K562 (cell line): ENCODE data around the gene FOXO3. TPM values are rescaled to one million over a fixed set of nuclear protein-coding genes. Genes with fewer than 3 reads are reported as not detected.
A peak's percentile ranks its signal among the peaks of the same experiment; 100 is the strongest.

ENCODE experiments used
- ATF7 ChIP-seq: fragments of 450-650 bp; IDR thresholded peaks from 2 replicates; pipeline ENCODE4 v1.7.1; 2014; ENCODE audit warnings: mild to moderate bottlenecking, moderate library complexity
- DACH1 ChIP-seq: fragments of 450-650 bp; IDR thresholded peaks from 2 replicates; pipeline ENCODE4 v1.6.1; 2018; ENCODE audit not compliant: partially characterized antibody
- E2F1 ChIP-seq: sonication (generic); formaldehyde crosslinking; IDR thresholded peaks from 2 replicates; pipeline ENCODE4 v1.8.1; 2023; ENCODE audit warnings: mild to moderate bottlenecking, missing genetic modification reagents, moderate library complexity
- FOXK2 ChIP-seq, 2 experiments: fragments of 450-650 bp; IDR thresholded peaks in 1 of 2; conservative IDR thresholded peaks in 1 of 2; 2 replicates each; pipeline ENCODE4 v1.6.1; 2016; ENCODE audit warnings: low read depth in 2 of 2, mild to moderate bottlenecking in 1 of 2
- FOXP1 ChIP-seq: sonication (generic); formaldehyde crosslinking; IDR thresholded peaks from 2 replicates; pipeline ENCODE4 v1.8.0; 2022; ENCODE audit warnings: mild to moderate bottlenecking, missing genetic modification reagents
- GTF2E2 ChIP-seq: fragments of 200-800 bp; sonication (Bioruptor generic); IDR thresholded peaks from 2 replicates; pipeline ENCODE4 v1.6.1; 2016; ENCODE audit warnings: missing genetic modification characterization, missing compliant biosample characterization
- MXI1 ChIP-seq: IDR thresholded peaks from 2 replicates; pipeline ENCODE4 v1.6.1; 2011; ENCODE audit warnings: low read depth, mild to moderate bottlenecking, improper control_type of control experiment, low read length
- NELFE ChIP-seq: IDR thresholded peaks from 2 replicates; pipeline ENCODE4 v1.6.1; 2011; ENCODE audit warnings: mild to moderate bottlenecking; ENCODE audit not compliant: insufficient read depth, insufficient read length
- POLR3A ChIP-seq: IDR thresholded peaks from 2 replicates; pipeline ENCODE4 v1.6.1; 2011; ENCODE audit warnings: borderline replicate concordance, mild to moderate bottlenecking, moderate library complexity; ENCODE audit not compliant: insufficient read length, insufficient read depth; ENCODE audit errors: extremely low read depth
- SIN3A ChIP-seq, 2 experiments: fragments of 150-350 bp in 1 of 2; IDR thresholded peaks; 2 replicates each; pipeline ENCODE4 v1.6.1; 2011 to 2016; ENCODE audit warnings: borderline replicate concordance in 2 of 2, low read depth in 2 of 2, low read length in 2 of 2, mild to moderate bottlenecking in 2 of 2, moderate library complexity in 2 of 2; ENCODE audit not compliant: control insufficient read depth in 1 of 2
- ZKSCAN1 ChIP-seq: fragments of 150-350 bp; IDR thresholded peaks from 2 replicates; pipeline ENCODE4 v1.6.1; 2016; ENCODE audit warnings: low read depth, low read length
- ZNF384 ChIP-seq: IDR thresholded peaks from 2 replicates; pipeline ENCODE4 v1.6.1; 2012; ENCODE audit warnings: low read depth, low read length, improper control_type of control experiment
- polyA plus RNA-seq, 8 experiments: library from polyadenylated mRNA; depleted of rRNA in 4 of 8; stranded (reverse) in 5 of 8; unstranded in 3 of 8; fragments of >200 nt; fragmentation: Nextera tagmentation in 2 of 8; fragmentation: Illumina TruSeq in 1 of 8; extraction: Ambion mirVana in 2 of 8; extraction: Trizol in 1 of 8; gene quantifications; 2 replicates each; pipeline versions ENCODE4 v1.2.1 to v1.2.3, GENCODE V29; 2011 to 2014; ENCODE audit warnings: inconsistent platforms in 1 of 8, missing spikeins in 1 of 8
- total RNA-seq, 7 experiments: library from RNA; depleted of rRNA in 6 of 7; stranded (reverse); fragments of >200 nt in 6 of 7; fragmentation: Illumina TruSeq in 2 of 7; extraction: Trizol in 2 of 7; gene quantifications; 2 replicates each; pipeline versions ENCODE4 v1.2.1 to v1.2.3, GENCODE V29; 2011 to 2021; ENCODE audit warnings: low replicate concordance in 1 of 7
- TF ChIP-seq, protein P1 (sequence below): fragments of 200-600 bp; sonication (generic); IDR thresholded peaks from one replicate; pipeline ENCODE4 v1.6.1; 2012; ENCODE audit warnings: mild to moderate bottlenecking, low read depth, low read length, inconsistent platforms
- TF ChIP-seq, protein P2 (sequence below): sonication (generic); formaldehyde crosslinking; IDR thresholded peaks from 2 replicates; pipeline ENCODE4 v1.9.0; 2022; ENCODE audit warnings: mild to moderate bottlenecking, missing genetic modification reagents

FOXO3 gene
- total and polyA plus RNA-seq, 9 of the 15 experiments (the other 6 are each of a cell fraction or from before 2014, with no cell fraction given), result 3.0 to 14.6 (median 6.0) TPM

DNA sequence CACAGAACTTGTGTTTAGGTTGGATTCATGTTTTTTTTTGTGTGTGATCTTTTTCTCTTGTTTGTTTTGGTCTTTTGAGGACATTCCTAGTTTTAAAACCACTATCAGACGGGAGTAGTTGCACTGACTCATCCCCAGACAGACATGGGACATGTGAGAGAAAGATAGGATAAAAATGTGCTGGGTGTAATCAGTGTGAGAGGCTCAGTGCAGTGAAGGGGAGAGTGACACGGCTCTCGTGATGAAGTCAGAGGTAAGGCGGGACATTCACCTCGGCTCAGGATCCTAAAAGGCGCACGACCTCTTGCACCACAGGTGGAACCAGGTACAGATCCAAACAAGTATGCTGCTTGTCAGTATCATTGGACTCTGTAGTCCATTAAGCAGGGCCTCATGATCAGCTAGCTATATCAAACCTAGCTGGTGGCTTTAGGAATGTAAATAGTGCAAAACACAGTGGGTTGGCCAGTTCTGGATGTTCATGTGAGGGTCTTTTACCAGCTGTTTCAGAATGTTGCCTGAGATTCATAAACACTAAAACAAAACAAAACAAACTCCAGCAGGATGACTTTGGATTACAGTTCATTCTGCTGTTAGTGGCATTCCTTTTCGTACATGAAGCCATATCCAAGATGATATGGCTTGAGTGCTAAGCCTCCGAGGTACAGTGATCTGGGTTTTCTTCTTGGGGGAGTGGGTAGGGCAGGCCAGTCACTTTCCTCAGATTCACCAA lies 18.0 kb downstream of the FOXO3 start (continued):
- TF ChIP-seq, protein P1, sequence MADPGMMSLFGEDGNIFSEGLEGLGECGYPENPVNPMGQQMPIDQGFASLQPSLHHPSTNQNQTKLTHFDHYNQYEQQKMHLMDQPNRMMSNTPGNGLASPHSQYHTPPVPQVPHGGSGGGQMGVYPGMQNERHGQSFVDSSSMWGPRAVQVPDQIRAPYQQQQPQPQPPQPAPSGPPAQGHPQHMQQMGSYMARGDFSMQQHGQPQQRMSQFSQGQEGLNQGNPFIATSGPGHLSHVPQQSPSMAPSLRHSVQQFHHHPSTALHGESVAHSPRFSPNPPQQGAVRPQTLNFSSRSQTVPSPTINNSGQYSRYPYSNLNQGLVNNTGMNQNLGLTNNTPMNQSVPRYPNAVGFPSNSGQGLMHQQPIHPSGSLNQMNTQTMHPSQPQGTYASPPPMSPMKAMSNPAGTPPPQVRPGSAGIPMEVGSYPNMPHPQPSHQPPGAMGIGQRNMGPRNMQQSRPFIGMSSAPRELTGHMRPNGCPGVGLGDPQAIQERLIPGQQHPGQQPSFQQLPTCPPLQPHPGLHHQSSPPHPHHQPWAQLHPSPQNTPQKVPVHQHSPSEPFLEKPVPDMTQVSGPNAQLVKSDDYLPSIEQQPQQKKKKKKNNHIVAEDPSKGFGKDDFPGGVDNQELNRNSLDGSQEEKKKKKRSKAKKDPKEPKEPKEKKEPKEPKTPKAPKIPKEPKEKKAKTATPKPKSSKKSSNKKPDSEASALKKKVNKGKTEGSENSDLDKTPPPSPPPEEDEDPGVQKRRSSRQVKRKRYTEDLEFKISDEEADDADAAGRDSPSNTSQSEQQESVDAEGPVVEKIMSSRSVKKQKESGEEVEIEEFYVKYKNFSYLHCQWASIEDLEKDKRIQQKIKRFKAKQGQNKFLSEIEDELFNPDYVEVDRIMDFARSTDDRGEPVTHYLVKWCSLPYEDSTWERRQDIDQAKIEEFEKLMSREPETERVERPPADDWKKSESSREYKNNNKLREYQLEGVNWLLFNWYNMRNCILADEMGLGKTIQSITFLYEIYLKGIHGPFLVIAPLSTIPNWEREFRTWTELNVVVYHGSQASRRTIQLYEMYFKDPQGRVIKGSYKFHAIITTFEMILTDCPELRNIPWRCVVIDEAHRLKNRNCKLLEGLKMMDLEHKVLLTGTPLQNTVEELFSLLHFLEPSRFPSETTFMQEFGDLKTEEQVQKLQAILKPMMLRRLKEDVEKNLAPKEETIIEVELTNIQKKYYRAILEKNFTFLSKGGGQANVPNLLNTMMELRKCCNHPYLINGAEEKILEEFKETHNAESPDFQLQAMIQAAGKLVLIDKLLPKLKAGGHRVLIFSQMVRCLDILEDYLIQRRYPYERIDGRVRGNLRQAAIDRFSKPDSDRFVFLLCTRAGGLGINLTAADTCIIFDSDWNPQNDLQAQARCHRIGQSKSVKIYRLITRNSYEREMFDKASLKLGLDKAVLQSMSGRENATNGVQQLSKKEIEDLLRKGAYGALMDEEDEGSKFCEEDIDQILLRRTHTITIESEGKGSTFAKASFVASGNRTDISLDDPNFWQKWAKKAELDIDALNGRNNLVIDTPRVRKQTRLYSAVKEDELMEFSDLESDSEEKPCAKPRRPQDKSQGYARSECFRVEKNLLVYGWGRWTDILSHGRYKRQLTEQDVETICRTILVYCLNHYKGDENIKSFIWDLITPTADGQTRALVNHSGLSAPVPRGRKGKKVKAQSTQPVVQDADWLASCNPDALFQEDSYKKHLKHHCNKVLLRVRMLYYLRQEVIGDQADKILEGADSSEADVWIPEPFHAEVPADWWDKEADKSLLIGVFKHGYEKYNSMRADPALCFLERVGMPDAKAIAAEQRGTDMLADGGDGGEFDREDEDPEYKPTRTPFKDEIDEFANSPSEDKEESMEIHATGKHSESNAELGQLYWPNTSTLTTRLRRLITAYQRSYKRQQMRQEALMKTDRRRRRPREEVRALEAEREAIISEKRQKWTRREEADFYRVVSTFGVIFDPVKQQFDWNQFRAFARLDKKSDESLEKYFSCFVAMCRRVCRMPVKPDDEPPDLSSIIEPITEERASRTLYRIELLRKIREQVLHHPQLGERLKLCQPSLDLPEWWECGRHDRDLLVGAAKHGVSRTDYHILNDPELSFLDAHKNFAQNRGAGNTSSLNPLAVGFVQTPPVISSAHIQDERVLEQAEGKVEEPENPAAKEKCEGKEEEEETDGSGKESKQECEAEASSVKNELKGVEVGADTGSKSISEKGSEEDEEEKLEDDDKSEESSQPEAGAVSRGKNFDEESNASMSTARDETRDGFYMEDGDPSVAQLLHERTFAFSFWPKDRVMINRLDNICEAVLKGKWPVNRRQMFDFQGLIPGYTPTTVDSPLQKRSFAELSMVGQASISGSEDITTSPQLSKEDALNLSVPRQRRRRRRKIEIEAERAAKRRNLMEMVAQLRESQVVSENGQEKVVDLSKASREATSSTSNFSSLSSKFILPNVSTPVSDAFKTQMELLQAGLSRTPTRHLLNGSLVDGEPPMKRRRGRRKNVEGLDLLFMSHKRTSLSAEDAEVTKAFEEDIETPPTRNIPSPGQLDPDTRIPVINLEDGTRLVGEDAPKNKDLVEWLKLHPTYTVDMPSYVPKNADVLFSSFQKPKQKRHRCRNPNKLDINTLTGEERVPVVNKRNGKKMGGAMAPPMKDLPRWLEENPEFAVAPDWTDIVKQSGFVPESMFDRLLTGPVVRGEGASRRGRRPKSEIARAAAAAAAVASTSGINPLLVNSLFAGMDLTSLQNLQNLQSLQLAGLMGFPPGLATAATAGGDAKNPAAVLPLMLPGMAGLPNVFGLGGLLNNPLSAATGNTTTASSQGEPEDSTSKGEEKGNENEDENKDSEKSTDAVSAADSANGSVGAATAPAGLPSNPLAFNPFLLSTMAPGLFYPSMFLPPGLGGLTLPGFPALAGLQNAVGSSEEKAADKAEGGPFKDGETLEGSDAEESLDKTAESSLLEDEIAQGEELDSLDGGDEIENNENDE, result no peak
- TF ChIP-seq ATF7, result peak; percentile 89
- no peak for TF ChIP-seq FOXP1 (CRISPR knock-in tag)
- TF ChIP-seq, protein P2, sequence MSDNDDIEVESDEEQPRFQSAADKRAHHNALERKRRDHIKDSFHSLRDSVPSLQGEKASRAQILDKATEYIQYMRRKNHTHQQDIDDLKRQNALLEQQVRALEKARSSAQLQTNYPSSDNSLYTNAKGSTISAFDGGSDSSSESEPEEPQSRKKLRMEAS (CRISPR knock-in tag), result peak; percentile 36; the same call in 1 of the 2 replicates
- TF ChIP-seq FOXK2 (conservative IDR thresholded peaks at IDR 0.05 in 1 of 2, IDR thresholded peaks at IDR 0.05 in 1 of 2; ENCODE audit: low read depth in 2 of 2), result peak; percentile 80 to 83; a peak in 3 of 4 replicates
- no peak for TF ChIP-seq SIN3A (IDR thresholded peaks at IDR 0.05; ENCODE audit: borderline replicate concordance in 2 of 2, control insufficient read depth in 1 of 2, low read depth in 2 of 2, low read length in 2 of 2)
- no peak for TF ChIP-seq ZKSCAN1
- TF ChIP-seq NELFE, result no peak
- peak; percentile 46; the same call in 1 of the 2 replicates for TF ChIP-seq ZNF384
- no peak for TF ChIP-seq E2F1
- TF ChIP-seq DACH1, result peak; percentile 20
- TF ChIP-seq GTF2E2 (tag), result no peak
- TF ChIP-seq POLR3A, result no peak
- TF ChIP-seq MXI1, result no peak
